D721Med (cell line): ENCODE measurements around the gene KCNH1.

Experiments used
- DNase-seq: peaks from one replicate; pipeline ENCODE4 v3.0.0; 2011; ENCODE audit warnings: low spot score; ENCODE audit not compliant: insufficient read length
- FAIRE-seq: peaks from 2 replicates; lab custom pipeline; 2011; peaks lifted over from hg19 to GRCh38; lab: Jason Lieb, UNC
- CTCF ChIP-seq: IDR thresholded peaks from 2 replicates; pipeline ENCODE4 v1.5.1; 2012; ENCODE audit warnings: mild to moderate bottlenecking, control low read depth; ENCODE audit not compliant: insufficient read depth; ENCODE audit errors: missing control alignments

KCNH1 gene

GRCh38 chr1:210686841-210687240, 447.1 kb downstream of the KCNH1 start:
- DNase-seq (no peak), FAIRE-seq (no peak)
- no peak for TF ChIP-seq CTCF

GRCh38 chr1:210685295-210685650, 448.7 kb downstream of the KCNH1 start:
- no peak for TF ChIP-seq CTCF
- DNase-seq (no peak), FAIRE-seq (no peak)

DNA sequence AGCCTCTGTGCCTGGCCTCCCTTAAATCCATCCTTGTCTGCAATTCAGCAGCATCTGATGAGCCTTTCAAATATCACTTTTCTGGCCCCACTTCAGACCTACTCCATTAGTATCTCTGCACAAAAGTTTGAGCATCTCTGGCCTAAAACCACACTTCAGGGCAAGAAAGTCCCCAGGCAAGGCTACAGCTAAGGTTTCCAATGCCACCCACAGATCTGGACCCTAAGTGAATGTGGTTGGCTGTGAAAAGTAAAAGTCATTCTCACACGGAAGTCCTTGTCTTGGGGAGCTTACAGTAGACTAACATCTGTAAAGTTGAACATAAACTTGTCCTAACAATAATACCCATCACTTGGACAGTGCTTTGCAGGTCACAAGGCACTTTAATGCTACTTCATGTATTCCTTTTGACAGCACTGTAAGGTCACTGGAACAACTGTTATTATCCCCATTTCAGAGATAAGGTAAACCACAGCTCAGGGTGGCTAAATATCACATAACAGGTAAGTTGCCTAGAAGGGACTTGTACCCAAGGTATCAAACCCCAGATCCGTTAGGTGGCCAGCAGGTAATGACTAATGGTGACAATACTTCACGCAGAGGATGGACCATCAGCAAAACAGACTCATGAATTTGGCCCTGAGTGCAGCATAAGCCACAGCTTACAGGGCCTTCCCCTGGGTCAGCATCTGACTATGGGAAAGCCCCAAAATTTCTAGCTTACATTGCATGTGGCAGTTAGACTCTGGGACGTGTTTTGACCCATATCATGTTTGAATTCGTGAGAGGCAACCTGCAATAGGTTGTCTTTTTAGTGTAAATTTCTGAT, 449.3 kb downstream of the KCNH1 start:
- TF ChIP-seq CTCF: no peak
- FAIRE-seq: peak; percentile 71
- DNase-seq: no peak

- DNase-seq: no peak
- TF ChIP-seq CTCF: no peak
- no peak for FAIRE-seq
Measured at GRCh38 chr1:210683403-210684047, 450.4 kb downstream of the KCNH1 start.

DNA sequence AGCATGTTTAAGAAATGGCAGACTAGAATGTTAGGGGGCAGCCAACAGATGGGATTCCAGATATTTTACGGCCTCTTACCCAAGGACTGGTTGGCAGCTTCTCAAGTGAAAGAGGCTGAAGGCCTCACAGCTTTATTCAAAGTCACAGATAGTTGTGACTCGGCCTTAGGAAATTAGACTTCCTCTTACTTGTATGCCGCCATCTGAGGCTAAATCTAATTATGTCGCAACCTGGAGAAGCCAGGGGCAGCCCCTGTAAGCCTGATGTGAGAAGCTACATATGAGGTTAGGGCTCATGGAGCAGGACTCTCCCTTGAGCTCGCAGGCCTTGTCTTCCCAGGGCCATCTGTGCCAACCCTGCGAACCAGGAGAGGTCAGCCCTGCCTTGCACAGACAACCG, 452.8 kb downstream of the KCNH1 start:
- DNase-seq (no peak), FAIRE-seq (no peak)

DNA sequence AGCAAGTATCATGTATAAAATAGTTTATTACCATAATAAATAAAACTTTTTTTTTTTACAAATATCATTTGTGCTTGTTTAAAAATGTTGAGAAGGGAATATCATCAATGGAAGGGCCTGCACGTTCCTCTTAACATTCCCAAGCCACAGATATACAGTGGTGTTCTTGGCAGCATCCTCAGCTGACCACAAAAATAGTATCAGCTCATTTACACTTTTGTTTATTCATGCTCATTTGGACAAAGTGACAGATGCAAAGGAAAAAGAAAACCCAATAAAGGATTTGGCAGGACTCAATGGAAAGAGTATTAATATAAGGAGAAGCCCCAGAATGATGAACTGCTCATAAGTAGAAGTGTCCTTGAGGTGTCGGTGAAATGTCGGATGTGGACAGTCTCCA, 455.6 kb downstream of the KCNH1 start:
- DNase-seq (no peak), FAIRE-seq (no peak)
- no peak for TF ChIP-seq CTCF

More for the DNA sequence above, 452.8 kb downstream of the KCNH1 start:
- TF ChIP-seq CTCF: no peak

- TF ChIP-seq CTCF: no peak
- DNase-seq: no peak
- peak; percentile 16 for FAIRE-seq
Measured at GRCh38 chr1:210677533-210677932, 456.4 kb downstream of the KCNH1 start.
